ENCODE data around the gene EXOC1.

EXOC1 gene, protein sequence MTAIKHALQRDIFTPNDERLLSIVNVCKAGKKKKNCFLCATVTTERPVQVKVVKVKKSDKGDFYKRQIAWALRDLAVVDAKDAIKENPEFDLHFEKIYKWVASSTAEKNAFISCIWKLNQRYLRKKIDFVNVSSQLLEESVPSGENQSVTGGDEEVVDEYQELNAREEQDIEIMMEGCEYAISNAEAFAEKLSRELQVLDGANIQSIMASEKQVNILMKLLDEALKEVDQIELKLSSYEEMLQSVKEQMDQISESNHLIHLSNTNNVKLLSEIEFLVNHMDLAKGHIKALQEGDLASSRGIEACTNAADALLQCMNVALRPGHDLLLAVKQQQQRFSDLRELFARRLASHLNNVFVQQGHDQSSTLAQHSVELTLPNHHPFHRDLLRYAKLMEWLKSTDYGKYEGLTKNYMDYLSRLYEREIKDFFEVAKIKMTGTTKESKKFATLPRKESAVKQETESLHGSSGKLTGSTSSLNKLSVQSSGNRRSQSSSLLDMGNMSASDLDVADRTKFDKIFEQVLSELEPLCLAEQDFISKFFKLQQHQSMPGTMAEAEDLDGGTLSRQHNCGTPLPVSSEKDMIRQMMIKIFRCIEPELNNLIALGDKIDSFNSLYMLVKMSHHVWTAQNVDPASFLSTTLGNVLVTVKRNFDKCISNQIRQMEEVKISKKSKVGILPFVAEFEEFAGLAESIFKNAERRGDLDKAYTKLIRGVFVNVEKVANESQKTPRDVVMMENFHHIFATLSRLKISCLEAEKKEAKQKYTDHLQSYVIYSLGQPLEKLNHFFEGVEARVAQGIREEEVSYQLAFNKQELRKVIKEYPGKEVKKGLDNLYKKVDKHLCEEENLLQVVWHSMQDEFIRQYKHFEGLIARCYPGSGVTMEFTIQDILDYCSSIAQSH

DNA sequence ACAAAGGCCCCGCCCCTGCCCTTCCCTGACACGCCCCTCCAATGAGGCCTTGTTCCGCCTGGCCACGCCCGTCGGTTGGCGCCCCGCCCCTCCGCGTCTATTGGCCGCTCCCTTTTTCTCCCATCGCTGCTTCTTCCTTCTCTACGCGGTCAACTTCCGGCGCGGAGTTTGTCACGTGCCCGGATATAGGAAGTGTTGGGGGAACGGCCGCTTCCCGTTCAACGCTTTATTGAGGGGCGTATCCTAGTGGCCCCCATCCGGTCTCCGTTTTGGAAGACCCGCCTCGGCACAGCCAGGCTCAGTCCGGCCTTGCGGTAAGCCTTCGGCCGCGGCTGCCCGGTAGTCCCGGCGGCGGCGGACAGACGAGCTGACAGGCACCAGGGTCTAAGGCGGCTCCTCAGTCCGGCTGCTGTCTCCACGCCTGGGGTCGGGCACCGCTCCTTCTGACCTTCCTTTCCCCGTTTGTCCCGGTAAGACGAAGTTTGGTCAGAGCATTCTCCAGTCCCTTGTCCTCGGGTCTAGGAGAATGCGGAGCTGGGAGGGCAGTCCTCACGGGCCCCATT, at the start of gene EXOC1:
Gene EXOC1 (plus strand): TSS at position 165 of the 563 bp plus-strand sequence. CDS start 4,676 bp downstream, outside the sequence.
- peak within 1 kb of the TSS; percentile 77 for H3K27ac Mint-ChIP-seq
- H3K9me3 Mint-ChIP-seq: no peaks in the 10 kb centered on the region

DNA sequence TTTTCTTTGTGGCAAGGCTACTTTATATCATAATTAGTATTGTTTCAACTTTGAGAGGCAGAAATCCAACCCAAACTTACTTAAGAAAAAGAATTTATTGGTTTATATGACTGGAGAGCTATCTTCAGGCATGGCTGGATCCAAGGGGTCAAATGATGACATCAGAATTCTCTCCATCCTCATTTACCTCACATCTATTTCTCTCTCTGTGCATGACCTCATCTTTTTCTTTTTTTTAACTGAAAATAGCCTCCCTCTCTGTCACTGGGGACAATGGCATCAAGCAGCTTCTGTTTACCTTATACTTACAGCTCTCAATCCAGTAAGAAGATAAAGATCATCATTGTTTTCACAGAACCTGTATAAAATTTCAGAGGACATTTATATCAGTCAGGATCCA, 45.9 kb upstream of the EXOC1 start:
- Mint-ChIP-seq H3K36me3 (ENCODE audit: low read depth) (no peaks in the 10 kb centered on the region), H3K4me1 (no peaks in the 10 kb centered on the region), H3K9me3 (no peaks in the 10 kb centered on the region), H3K27ac (no peak overlapping the region), H3K4me3 (no peak overlapping the region), H3K27me3 (no peaks in the 10 kb centered on the region)
- no peak for DNase-seq
- no peak for ATAC-seq

More for the DNA sequence above, at the start of gene EXOC1:
- Mint-ChIP-seq H3K27me3 (no peaks in the 10 kb centered on the region), H3K36me3 (ENCODE audit: low read depth) (peaks cover 14% of the 10 kb centered on the region), H3K4me1 (peaks cover 36% of the 10 kb centered on the region), H3K4me3 (peak within 1 kb of the TSS; percentile 20)
- peak; percentile 99 for DNase-seq
- ATAC-seq: peak; percentile 92

DNA sequence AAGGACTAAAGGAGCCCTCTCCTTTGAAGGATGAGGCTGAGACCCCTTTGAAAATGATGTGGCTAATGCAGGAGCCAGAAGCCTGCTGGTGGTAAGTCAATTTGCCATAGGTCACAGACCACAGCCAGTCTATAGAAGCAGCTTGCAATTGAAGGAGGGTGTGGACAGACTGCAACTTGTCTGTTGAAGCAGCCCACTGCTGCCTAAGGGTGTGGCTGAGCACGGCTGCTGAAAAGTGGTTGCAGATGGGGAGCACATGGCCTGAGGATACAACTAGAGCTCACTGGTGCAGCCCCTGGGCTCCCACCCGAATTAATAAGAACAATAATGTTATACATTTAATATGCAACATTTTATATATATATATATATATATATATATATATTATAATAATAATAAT, 45.3 kb upstream of the EXOC1 start:
- no peak for DNase-seq
- Mint-ChIP-seq H3K4me3 (no peak overlapping the region), H3K36me3 (ENCODE audit: low read depth) (no peaks in the 10 kb centered on the region), H3K27me3 (no peaks in the 10 kb centered on the region), H3K9me3 (no peaks in the 10 kb centered on the region), H3K4me1 (no peaks in the 10 kb centered on the region), H3K27ac (no peak overlapping the region)
- no peak for ATAC-seq

DNA sequence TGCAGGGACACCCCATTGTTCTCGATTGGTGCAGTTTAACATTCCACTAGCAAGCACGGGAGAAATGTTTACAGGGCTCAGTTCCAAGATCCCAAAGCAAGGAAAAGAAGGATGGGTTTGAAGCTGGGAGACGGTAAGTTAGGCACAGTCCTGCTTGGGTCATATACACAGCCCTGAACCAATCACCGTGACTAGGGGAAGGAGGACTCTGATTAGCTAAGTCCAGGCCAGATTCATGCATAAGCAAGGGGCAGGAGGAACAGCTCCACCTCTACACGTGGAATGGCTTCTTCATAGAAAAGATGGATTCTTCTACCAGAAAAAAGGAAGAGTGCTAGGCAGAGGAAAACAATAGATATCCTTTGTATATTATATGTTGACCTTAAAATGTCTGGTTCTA, 44.8 kb upstream of the EXOC1 start:
- Mint-ChIP-seq H3K4me1 (no peaks in the 10 kb centered on the region), H3K4me3 (no peak overlapping the region), H3K9me3 (no peaks in the 10 kb centered on the region), H3K27ac (no peak overlapping the region), H3K27me3 (no peaks in the 10 kb centered on the region), H3K36me3 (ENCODE audit: low read depth) (no peaks in the 10 kb centered on the region)
- ATAC-seq (no peak), DNase-seq (no peak)

DNA sequence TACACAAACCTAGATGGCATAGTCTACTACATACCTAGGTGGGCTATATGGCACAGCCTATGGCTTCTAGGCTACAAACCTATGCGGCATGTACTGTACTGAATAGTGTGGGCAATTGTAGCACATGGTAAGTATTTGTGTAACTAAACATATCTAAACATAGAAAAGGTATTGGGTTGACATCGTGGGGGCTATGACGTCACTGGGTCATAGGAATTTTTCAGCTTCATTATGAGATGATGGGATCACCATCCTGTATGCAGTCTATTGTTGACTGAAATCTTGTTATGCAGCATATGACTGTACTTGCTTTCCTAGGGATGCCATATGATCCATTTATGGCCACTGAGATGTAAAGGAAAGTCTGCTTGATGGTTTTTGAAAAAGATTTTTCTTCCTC, 35.8 kb upstream of the EXOC1 start:
- DNase-seq: no peak
- no peaks in the 10 kb centered on the region for H3K36me3 Mint-ChIP-seq (ENCODE audit: low read depth)
- no peak for ATAC-seq
- H3K27me3 Mint-ChIP-seq: peaks cover 20% of the 10 kb centered on the region
- no peak overlapping the region for H3K4me3 Mint-ChIP-seq
- H3K4me1 Mint-ChIP-seq: peaks cover 5% of the 10 kb centered on the region
- H3K9me3 Mint-ChIP-seq: no peaks in the 10 kb centered on the region
- H3K27ac Mint-ChIP-seq: no peak overlapping the region

DNA sequence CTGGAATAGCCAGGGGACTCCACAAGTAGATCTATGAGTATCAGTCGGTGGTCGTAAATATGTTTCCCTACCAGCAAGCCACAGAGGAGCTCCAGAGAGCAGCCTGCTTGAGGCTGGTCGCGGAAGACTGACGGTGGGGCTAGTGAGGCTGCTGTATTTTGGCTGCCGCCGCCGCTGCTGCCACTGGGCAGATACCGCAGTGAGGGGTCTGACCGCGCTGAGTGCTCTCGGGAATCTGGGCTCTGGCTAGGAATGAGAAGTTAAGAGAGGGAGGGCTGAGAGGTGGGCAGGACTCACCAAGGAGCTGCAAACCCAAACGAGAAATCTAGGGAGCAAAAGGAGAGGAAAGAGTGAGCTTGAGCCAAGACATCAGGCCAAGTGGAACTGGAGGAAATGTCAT, 33.8 kb upstream of the EXOC1 start, which contains the start of gene EXOC1L:
Gene EXOC1L (plus strand): TSS at position 157 of the 400 bp plus-strand sequence. CDS start 237 bp downstream, at position 394.
- no peaks in the 10 kb centered on the region for H3K36me3 Mint-ChIP-seq (ENCODE audit: low read depth)
- H3K4me1 Mint-ChIP-seq: peaks cover 5% of the 10 kb centered on the region
- DNase-seq (peak; percentile 4), ATAC-seq (no peak)
- H3K4me3 Mint-ChIP-seq: peak within 1 kb of the TSS; percentile 15
- H3K27ac Mint-ChIP-seq: no peak within 1 kb of the TSS
- peaks cover 20% of the 10 kb centered on the region for H3K27me3 Mint-ChIP-seq
- no peaks in the 10 kb centered on the region for H3K9me3 Mint-ChIP-seq

DNA sequence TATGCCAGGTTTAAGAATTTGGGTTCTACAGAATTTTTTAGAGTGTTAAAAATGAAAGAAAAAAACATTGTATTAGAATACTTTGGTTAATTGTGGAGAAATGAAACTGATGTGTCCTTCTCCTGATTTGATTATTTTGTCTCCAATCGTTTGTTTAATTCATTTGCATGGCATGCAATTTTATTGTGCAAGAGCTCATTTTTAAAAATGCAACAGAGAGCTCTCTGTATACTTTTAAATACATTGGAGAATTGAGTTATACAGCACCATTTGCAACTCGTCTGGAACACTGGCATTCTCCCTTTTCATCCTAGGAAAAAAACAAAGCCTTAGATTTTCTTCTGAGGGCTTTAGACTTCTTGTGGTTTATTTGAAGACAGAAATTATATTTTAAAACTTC, 33.2 kb upstream of the EXOC1 start:
- ATAC-seq (no peak), DNase-seq (no peak)
- Mint-ChIP-seq H3K4me3 (no peak overlapping the region), H3K9me3 (no peaks in the 10 kb centered on the region), H3K27ac (no peak overlapping the region), H3K27me3 (peaks cover 21% of the 10 kb centered on the region), H3K36me3 (ENCODE audit: low read depth) (no peaks in the 10 kb centered on the region), H3K4me1 (peaks cover 5% of the 10 kb centered on the region)

DNA sequence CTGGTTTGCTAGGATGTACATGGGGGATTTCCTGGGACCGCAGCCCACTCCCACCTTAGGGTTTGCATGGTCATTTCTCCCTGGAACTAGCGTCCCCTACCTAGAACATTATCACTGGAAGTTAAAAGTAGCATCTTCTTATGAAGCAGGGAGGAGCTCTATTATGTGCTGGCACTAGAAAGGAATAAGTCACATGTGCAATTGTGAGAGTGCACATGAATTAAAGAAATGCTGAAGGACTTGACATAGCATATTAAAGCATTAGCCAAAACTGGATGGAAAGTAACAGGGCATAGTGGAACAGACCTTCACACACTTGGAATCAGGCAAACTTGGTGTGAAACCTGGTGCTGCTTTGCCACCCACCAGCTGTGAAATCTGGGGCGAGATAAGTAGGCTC, 31.1 kb upstream of the EXOC1 start:
- Mint-ChIP-seq H3K4me3 (no peak overlapping the region), H3K36me3 (ENCODE audit: low read depth) (no peaks in the 10 kb centered on the region), H3K9me3 (no peaks in the 10 kb centered on the region), H3K4me1 (peaks cover 5% of the 10 kb centered on the region), H3K27ac (no peak overlapping the region), H3K27me3 (peaks cover 28% of the 10 kb centered on the region)
- DNase-seq (no peak), ATAC-seq (no peak)

DNA sequence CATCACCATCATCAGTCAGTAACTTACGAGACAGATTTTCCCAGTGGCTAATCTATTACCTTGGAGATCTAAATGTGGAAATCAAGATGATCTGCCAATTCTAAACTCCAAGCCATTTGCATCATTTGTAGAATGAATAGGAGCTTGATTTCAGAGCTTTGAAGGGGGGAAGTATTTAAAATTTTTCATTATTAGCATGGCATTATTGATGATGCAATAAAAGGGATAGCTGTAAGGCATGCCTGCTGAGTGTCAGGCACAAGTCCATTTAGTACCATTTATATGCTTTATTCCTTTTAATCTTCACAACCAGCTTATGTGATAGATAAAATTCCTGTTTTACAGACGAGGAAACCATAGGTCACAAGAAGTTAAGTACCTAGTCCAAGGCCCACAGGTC, 28.6 kb upstream of the EXOC1 start:
- Mint-ChIP-seq H3K36me3 (ENCODE audit: low read depth) (no peaks in the 10 kb centered on the region), H3K9me3 (no peaks in the 10 kb centered on the region), H3K27ac (no peak overlapping the region), H3K4me1 (peaks cover under 1% of the 10 kb centered on the region), H3K27me3 (peaks cover 29% of the 10 kb centered on the region), H3K4me3 (no peak overlapping the region)
- ATAC-seq (no peak), DNase-seq (no peak)

DNA sequence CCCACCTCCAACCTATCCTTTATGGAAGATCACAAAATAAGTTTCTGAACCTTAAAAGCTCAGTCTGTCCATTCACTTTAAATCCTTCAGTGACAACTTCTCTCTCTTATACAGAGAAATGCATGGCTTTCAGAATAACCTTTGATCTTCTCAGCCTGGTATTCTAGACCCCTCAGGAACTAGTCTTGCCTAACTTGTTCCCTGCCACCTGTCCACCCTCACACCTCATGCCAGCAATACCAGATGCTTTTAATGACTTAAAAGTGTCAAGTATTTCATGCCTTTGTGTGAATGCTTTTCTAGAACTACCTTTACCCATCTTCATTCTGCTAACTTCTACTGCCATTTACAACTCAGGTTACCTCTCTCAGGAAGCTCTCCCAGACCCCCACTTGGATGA, 26.5 kb upstream of the EXOC1 start:
- no peak overlapping the region for H3K4me3 Mint-ChIP-seq
- H3K4me1 Mint-ChIP-seq: no peaks in the 10 kb centered on the region
- peaks cover 34% of the 10 kb centered on the region for H3K27me3 Mint-ChIP-seq
- ATAC-seq (no peak), DNase-seq (no peak)
- H3K36me3 Mint-ChIP-seq (ENCODE audit: low read depth): no peaks in the 10 kb centered on the region
- H3K9me3 Mint-ChIP-seq: no peaks in the 10 kb centered on the region
- H3K27ac Mint-ChIP-seq: no peak overlapping the region

DNA sequence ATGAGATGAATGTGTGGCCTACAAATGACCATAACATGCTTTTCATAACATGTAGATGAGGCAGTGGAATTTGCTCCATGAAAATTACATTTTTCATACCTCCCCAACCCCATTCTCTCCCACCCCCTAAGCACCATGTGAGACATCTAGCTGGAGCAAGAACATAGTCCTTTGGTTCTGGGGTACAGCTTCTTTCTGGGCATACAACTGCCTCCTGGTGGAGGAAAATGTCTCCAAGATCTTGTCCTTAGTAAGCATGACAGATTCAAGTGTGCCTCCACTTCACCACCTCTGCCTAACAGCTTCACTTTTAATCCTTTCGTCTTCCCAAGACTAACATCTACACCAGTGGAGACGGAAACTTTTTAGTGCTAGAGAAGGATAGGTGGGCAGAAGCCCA, 25.9 kb upstream of the EXOC1 start:
- DNase-seq (no peak), ATAC-seq (no peak)
- Mint-ChIP-seq H3K36me3 (ENCODE audit: low read depth) (no peaks in the 10 kb centered on the region), H3K4me1 (no peaks in the 10 kb centered on the region), H3K4me3 (no peak overlapping the region), H3K27me3 (peaks cover 30% of the 10 kb centered on the region), H3K9me3 (no peaks in the 10 kb centered on the region), H3K27ac (no peak overlapping the region)

DNA sequence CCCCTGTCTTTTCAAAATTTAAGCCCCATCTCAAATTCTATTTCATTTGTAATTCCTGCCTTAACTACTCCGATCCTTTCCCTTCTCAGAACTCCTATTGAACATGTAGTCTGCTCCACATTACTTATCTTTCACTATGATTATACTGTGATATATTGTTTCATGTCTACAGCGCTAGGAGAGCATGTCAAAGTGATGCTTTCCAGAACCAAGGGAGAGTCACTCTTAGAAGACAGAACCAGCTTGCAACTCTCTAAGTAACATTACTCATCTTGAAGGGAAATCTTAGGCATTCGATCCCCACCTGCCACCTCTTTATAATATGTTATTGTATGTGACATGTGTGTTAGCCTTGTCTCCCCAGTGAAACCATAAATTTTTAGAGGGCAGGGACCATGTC, 23.4 kb upstream of the EXOC1 start:
- no peak for DNase-seq
- Mint-ChIP-seq H3K27ac (no peak overlapping the region), H3K27me3 (peaks cover 29% of the 10 kb centered on the region), H3K36me3 (ENCODE audit: low read depth) (no peaks in the 10 kb centered on the region), H3K9me3 (no peaks in the 10 kb centered on the region), H3K4me1 (no peaks in the 10 kb centered on the region), H3K4me3 (no peak overlapping the region)
- no peak for ATAC-seq

DNA sequence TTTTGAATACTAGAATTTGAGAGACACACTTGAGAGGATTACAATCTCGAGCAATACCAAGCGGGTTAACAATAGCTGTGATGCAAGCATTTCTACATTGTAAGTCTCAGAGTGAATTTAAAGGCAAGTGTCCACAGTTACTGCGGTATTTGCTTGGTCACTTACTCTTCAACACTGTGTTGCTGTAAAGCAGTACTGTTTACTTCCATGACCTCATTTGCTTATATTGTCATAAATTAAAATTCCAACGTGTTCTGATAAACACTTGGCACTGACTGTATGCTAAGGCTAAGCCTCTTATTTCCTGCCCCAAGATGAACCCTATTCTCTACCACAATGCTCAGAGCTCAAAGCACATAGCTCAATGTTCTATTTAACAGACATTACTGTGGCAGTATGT, 22.7 kb upstream of the EXOC1 start:
- Mint-ChIP-seq H3K9me3 (no peaks in the 10 kb centered on the region), H3K27me3 (peaks cover 30% of the 10 kb centered on the region)

DNA sequence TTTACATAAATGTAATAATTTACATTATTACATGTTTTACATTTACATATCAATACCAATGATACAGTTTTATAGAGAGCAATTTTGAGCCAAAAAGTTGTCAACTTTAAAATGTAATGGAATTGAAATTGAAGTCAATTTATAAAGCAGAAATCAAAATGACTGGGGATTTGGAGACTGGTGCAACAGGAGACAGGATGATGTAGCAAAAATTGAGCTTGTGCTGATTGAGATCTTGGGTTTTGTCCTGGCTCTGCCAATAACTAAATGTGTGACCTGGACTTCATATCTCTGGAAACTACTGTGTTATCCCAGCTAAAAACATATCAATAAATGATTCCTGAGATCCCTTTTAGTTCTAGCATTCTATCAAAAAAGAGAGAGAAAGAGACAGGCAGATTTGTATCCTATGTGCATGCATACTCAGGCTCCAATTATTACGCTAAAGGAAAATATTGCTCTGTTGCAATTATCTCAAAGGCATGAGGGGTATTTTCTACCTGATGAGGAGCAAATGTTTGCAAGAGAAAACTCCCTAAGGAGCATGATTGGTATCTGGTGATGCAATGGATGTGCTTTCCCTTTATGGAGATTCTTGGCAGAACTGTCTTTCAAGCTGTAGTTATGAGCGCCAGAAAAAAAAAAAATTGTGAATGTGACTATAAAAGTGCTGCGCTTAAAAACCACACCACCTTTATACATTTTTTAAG, 19.2 kb upstream of the EXOC1 start:
- Mint-ChIP-seq H3K4me3 (no peak overlapping the region), H3K27ac (no peak overlapping the region), H3K9me3 (peaks cover 12% of the 10 kb centered on the region), H3K36me3 (ENCODE audit: low read depth) (peaks cover 4% of the 10 kb centered on the region), H3K27me3 (peaks cover 20% of the 10 kb centered on the region), H3K4me1 (no peaks in the 10 kb centered on the region)
- DNase-seq (no peak), ATAC-seq (no peak)

More for the DNA sequence above, 22.7 kb upstream of the EXOC1 start:
- no peak overlapping the region for H3K4me3 Mint-ChIP-seq
- H3K4me1 Mint-ChIP-seq: no peaks in the 10 kb centered on the region
- DNase-seq (no peak), ATAC-seq (no peak)
- H3K27ac Mint-ChIP-seq: no peak overlapping the region
- H3K36me3 Mint-ChIP-seq (ENCODE audit: low read depth): no peaks in the 10 kb centered on the region
